ENCODE results near the gene PTPRM. TPM values are rescaled to one million over a fixed set of nuclear protein-coding genes. Genes with fewer than 3 reads are reported as not detected.

The PTPRM gene
- total RNA-seq, 1 experiment from 2014 or later: 1.6 TPM

DNA sequence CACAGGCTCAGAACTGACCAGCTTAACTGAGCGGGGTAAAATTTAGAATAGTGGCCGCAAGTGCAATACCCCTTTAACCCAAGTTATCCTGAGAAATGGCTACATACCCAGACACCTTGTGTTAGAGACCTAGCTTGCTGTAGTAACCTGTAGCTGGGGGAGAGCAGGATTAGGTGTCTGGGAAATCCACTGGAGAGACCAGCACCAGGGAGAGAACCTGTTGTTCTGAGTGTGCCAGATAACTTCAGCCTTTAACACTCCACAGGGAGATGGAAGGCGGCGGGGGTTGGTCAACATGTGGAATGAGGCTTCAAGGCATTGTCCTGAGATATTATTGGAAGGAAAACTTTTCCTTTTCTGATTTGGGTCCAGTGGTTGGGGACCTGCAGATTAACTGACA, 356.0 kb downstream of the PTPRM start:
- TF ChIP-seq POLR2AphosphoS5 (IDR thresholded peaks at IDR 0.05; ENCODE audit: low read depth, low read length) (no peak), SIN3A (IDR thresholded peaks at IDR 0.05; ENCODE audit: borderline replicate concordance, insufficient read depth, low read depth, low read length) (no peak), TCF7L2 (IDR thresholded peaks at IDR 0.05; ENCODE audit: low read depth, low read length) (no peak)
- TF ChIP-seq, protein P1, sequence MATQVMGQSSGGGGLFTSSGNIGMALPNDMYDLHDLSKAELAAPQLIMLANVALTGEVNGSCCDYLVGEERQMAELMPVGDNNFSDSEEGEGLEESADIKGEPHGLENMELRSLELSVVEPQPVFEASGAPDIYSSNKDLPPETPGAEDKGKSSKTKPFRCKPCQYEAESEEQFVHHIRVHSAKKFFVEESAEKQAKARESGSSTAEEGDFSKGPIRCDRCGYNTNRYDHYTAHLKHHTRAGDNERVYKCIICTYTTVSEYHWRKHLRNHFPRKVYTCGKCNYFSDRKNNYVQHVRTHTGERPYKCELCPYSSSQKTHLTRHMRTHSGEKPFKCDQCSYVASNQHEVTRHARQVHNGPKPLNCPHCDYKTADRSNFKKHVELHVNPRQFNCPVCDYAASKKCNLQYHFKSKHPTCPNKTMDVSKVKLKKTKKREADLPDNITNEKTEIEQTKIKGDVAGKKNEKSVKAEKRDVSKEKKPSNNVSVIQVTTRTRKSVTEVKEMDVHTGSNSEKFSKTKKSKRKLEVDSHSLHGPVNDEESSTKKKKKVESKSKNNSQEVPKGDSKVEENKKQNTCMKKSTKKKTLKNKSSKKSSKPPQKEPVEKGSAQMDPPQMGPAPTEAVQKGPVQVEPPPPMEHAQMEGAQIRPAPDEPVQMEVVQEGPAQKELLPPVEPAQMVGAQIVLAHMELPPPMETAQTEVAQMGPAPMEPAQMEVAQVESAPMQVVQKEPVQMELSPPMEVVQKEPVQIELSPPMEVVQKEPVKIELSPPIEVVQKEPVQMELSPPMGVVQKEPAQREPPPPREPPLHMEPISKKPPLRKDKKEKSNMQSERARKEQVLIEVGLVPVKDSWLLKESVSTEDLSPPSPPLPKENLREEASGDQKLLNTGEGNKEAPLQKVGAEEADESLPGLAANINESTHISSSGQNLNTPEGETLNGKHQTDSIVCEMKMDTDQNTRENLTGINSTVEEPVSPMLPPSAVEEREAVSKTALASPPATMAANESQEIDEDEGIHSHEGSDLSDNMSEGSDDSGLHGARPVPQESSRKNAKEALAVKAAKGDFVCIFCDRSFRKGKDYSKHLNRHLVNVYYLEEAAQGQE (IDR thresholded peaks at IDR 0.05; ENCODE audit: insufficient read depth in 1 of 2, low read depth in 2 of 2, low read length in 1 of 2): no peak
- TF ChIP-seq, protein P2, sequence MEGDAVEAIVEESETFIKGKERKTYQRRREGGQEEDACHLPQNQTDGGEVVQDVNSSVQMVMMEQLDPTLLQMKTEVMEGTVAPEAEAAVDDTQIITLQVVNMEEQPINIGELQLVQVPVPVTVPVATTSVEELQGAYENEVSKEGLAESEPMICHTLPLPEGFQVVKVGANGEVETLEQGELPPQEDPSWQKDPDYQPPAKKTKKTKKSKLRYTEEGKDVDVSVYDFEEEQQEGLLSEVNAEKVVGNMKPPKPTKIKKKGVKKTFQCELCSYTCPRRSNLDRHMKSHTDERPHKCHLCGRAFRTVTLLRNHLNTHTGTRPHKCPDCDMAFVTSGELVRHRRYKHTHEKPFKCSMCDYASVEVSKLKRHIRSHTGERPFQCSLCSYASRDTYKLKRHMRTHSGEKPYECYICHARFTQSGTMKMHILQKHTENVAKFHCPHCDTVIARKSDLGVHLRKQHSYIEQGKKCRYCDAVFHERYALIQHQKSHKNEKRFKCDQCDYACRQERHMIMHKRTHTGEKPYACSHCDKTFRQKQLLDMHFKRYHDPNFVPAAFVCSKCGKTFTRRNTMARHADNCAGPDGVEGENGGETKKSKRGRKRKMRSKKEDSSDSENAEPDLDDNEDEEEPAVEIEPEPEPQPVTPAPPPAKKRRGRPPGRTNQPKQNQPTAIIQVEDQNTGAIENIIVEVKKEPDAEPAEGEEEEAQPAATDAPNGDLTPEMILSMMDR (IDR thresholded peaks at IDR 0.05): no peak
- in situ Hi-C loops (cut with HindIII; ENCODE audit: low pct_unique_long_range_greater_than_20kb, low sequenced_read_pairs) (no loop called here), intact Hi-C loops (cut with micrococcal nuclease; ENCODE audit: unreplicated experiment) (no loop called here)
- Histone ChIP-seq H3K27me3 (ENCODE audit: control insufficient read depth, insufficient read depth, low read length) (no peaks in the 10 kb centered on the region), H3K9me3 (ENCODE audit: control insufficient read depth, insufficient read depth, low read depth, low read length) (no peaks in the 10 kb centered on the region; the same call in 1 of the 2 replicates), H3K36me3 (ENCODE audit: control insufficient read depth, insufficient read depth, low read length) (no peaks in the 10 kb centered on the region), H3K4me3 (ENCODE audit: low read depth in 2 of 2, low read length in 2 of 2) (no peak overlapping the region), H3K27ac (ENCODE audit: low read length) (no peak overlapping the region), H3K4me1 (ENCODE audit: control insufficient read depth, insufficient read depth, low read length) (no peaks in the 10 kb centered on the region)
- POLR2A ChIA-PET: no interaction called here
- no peak for ATAC-seq
- no TSS peak for BruUV-seq (replicated peaks)
- DNase-seq (ENCODE audit: low read depth, low spot score): no peak
- CTCF ChIA-PET: no interaction called here

DNA sequence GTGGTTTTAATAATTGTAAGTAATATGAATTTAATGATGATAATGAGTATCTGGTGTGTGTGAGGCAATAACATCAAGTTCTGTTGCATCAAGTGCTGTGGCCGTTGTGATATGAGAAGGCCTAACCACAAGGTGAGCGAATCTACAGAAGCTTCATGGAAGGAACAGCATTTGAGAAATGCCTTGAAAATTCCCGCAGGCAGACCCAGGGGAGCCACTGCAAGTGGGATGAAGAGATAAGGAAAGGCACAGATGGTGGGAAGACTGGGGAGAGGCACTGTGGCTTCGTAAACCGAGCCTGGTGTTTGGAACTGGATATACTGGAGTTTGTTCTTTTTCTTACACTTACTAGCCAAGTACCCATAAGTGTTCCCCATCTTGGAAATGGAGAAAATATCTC, 357.5 kb downstream of the PTPRM start:
- H3K36me3 ChIP-seq (ENCODE audit: control insufficient read depth, insufficient read depth, low read length): no peaks in the 10 kb centered on the region
- ChIA-PET CTCF (no interaction called here), POLR2A (no interaction called here)
- no TSS peak for BruUV-seq (replicated peaks)
- H3K9me3 ChIP-seq (ENCODE audit: control insufficient read depth, insufficient read depth, low read depth, low read length): no peaks in the 10 kb centered on the region; the same call in 1 of the 2 replicates
- DNase-seq (ENCODE audit: low read depth, low spot score): no peak
- no peaks in the 10 kb centered on the region for H3K27me3 ChIP-seq (ENCODE audit: control insufficient read depth, insufficient read depth, low read length)
- no peak overlapping the region for H3K27ac ChIP-seq (ENCODE audit: low read length)
- no peak for TF ChIP-seq POLR2AphosphoS5 (IDR thresholded peaks at IDR 0.05; ENCODE audit: low read depth, low read length)
- TF ChIP-seq, protein P2 (IDR thresholded peaks at IDR 0.05): no peak
- no peak for TF ChIP-seq TCF7L2 (IDR thresholded peaks at IDR 0.05; ENCODE audit: low read depth, low read length)
- no peak for TF ChIP-seq SIN3A (IDR thresholded peaks at IDR 0.05; ENCODE audit: borderline replicate concordance, insufficient read depth, low read depth, low read length)
- TF ChIP-seq, protein P1 (IDR thresholded peaks at IDR 0.05; ENCODE audit: insufficient read depth in 1 of 2, low read depth in 2 of 2, low read length in 1 of 2): no peak
- no peak for ATAC-seq
- intact Hi-C loops (cut with micrococcal nuclease; ENCODE audit: unreplicated experiment) (no loop called here), in situ Hi-C loops (cut with HindIII; ENCODE audit: low pct_unique_long_range_greater_than_20kb, low sequenced_read_pairs) (no loop called here)
- no peak overlapping the region for H3K4me3 ChIP-seq (ENCODE audit: low read depth in 2 of 2, low read length in 2 of 2)
- H3K4me1 ChIP-seq (ENCODE audit: control insufficient read depth, insufficient read depth, low read length): no peaks in the 10 kb centered on the region

All from Panc1 (cell line).